Keratinocyte (primary cell): ENCODE data around the gene NKX2-4. TPM values are rescaled to one million over a fixed set of nuclear protein-coding genes. Genes with fewer than 3 reads are reported as not detected.

Experiments
- DNase-seq: peaks from one replicate; pipeline ENCODE4 v3.0.0-alpha.2; 2011; ENCODE audit warnings: low read depth, missing footprints, low spot score
- FAIRE-seq: peaks from 2 replicates; lab custom pipeline; 2011; peaks lifted over from hg19 to GRCh38; lab: Jason Lieb, UNC
- H2AFZ ChIP-seq: 2 replicates; pipeline ENCODE4 v1.6.0; 2012; ENCODE audit warnings: low read length, control low read depth, inconsistent platforms; ENCODE audit not compliant: control insufficient read depth
- H3K27ac ChIP-seq: 2 replicates; pipeline ENCODE4 v1.5.1; 2011; ENCODE audit warnings: low read length; ENCODE audit not compliant: control insufficient read depth, insufficient read depth
- H3K27me3 ChIP-seq: 3 replicates; pipeline ENCODE4 v1.6.0; 2011; ENCODE audit warnings: low read length; ENCODE audit not compliant: control insufficient read depth, insufficient read depth; ENCODE audit errors: extremely low read depth
- H3K36me3 ChIP-seq, 2 experiments: 2 replicates in 1 of 2; 3 replicates in 1 of 2; pipeline ENCODE4 v1.5.1; 2011; ENCODE audit warnings: low read length in 2 of 2, mild to moderate bottlenecking in 1 of 2; ENCODE audit not compliant: control insufficient read depth in 2 of 2, insufficient read depth in 2 of 2; ENCODE audit errors: extremely low read depth in 1 of 2
- H3K4me1 ChIP-seq: 3 replicates; pipeline ENCODE4 v1.5.1; 2011; ENCODE audit warnings: low read length; ENCODE audit not compliant: control insufficient read depth, insufficient read depth; ENCODE audit errors: extremely low read depth
- H3K4me2 ChIP-seq: 3 replicates; pipeline ENCODE4 v1.6.0; 2011; ENCODE audit warnings: low read depth, low read length; ENCODE audit not compliant: control insufficient read depth, insufficient read depth; ENCODE audit errors: extremely low read depth
- H3K4me3 ChIP-seq, 3 experiments: fragments of 200-600 bp in 1 of 3; sonication (generic) in 1 of 3; 2 replicates in 2 of 3; 3 replicates in 1 of 3; pipeline ENCODE4 v1.5.1; 2011 to 2016; ENCODE audit warnings: low read length in 3 of 3, mild to moderate bottlenecking in 3 of 3, control low read depth in 2 of 3, inconsistent platforms in 1 of 3, low read depth in 1 of 3, mixed read lengths in 1 of 3, mixed run types in 1 of 3, moderate library complexity in 1 of 3; ENCODE audit not compliant: control insufficient read depth in 2 of 3, insufficient read depth in 2 of 3; ENCODE audit errors: extremely low read depth in 1 of 3
- H3K79me2 ChIP-seq: 2 replicates; pipeline ENCODE4 v1.6.0; 2012; ENCODE audit warnings: low read length; ENCODE audit not compliant: control insufficient read depth, insufficient read depth
- H3K9ac ChIP-seq: 3 replicates; pipeline ENCODE4 v1.6.0; 2011; ENCODE audit warnings: low read length; ENCODE audit not compliant: control insufficient read depth, insufficient read depth; ENCODE audit errors: extremely low read depth
- H3K9me1 ChIP-seq: 3 replicates; pipeline ENCODE4 v1.6.0; 2011; ENCODE audit warnings: low read length; ENCODE audit not compliant: control insufficient read depth, insufficient read depth; ENCODE audit errors: extremely low read depth
- H3K9me3 ChIP-seq: 2 replicates; pipeline ENCODE4 v1.5.1; 2012; ENCODE audit warnings: low read depth, low read length; ENCODE audit not compliant: control insufficient read depth
- H4K20me1 ChIP-seq: 3 replicates; pipeline ENCODE4 v1.6.0; 2011; ENCODE audit warnings: low read length; ENCODE audit not compliant: control insufficient read depth, insufficient read depth; ENCODE audit errors: extremely low read depth
- EZH2 ChIP-seq: IDR thresholded peaks from one replicate; pipeline ENCODE4 v1.6.1; 2012; ENCODE audit warnings: inconsistent platforms, mild to moderate bottlenecking, low read length, moderate library complexity
- dilution Hi-C: fragments of 300-500 bp; cut with MboI; formaldehyde crosslinking; loops from one replicate; pipeline ENCODE4 v1.7.0; 2020; ENCODE audit warnings: low sequenced_read_pairs; ENCODE audit not compliant: extremely low pct_ligation_motif_present
- polyA plus RNA-seq, 5 experiments: library from polyadenylated mRNA; depleted of rRNA in 3 of 5; stranded (reverse) in 3 of 5; stranded (forward) in 1 of 5; unstranded in 1 of 5; fragments of >200 nt; gene quantifications; 1 replicate in 1 of 5; 2 replicates in 3 of 5; 3 replicates in 1 of 5; pipeline versions ENCODE4 v1.2.1 to v1.2.3, GENCODE V29; 2011 to 2012; ENCODE audit warnings: missing spikeins in 2 of 5, low read depth in 1 of 5, low replicate concordance in 1 of 5
- TF ChIP-seq, protein P1 (sequence below), 3 experiments: IDR thresholded peaks in 1 of 3; conservative IDR thresholded peaks in 1 of 3; optimal IDR thresholded peaks in 1 of 3; 2 replicates in 2 of 3; 3 replicates in 1 of 3; pipeline versions ENCODE3 to v1.5.1; 2011; ENCODE audit warnings: low read length in 3 of 3, mild to moderate bottlenecking in 3 of 3, moderate library complexity in 2 of 3, control low read depth in 1 of 3, inconsistent platforms in 1 of 3; ENCODE audit not compliant: insufficient read depth in 2 of 3; ENCODE audit errors: extremely low read depth in 1 of 3

The NKX2-4 gene
- polyA plus RNA-seq, 1 donor (not counting 4 experiments of a cell fraction or from before 2014, with no cell fraction given), result not detected

DNA sequence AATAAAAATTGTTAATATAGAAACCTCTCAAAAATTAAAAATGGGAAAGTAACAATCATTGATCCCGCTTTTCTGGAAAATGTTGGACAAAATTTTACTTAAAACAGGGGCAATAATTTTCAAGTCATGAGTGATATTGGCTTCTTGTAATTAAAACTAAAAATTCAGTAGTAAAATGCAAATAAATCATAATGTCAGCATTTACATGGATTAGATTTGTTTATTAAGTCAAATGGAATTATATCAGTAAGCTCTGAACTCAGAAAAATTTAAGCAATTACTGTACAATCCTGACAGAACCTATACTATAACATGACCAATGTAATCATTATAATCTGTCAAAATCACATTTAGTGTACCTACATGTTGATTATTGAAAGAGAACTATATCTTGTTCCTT, 39.9 kb upstream of the NKX2-4 start:
- TF ChIP-seq, protein P1, sequence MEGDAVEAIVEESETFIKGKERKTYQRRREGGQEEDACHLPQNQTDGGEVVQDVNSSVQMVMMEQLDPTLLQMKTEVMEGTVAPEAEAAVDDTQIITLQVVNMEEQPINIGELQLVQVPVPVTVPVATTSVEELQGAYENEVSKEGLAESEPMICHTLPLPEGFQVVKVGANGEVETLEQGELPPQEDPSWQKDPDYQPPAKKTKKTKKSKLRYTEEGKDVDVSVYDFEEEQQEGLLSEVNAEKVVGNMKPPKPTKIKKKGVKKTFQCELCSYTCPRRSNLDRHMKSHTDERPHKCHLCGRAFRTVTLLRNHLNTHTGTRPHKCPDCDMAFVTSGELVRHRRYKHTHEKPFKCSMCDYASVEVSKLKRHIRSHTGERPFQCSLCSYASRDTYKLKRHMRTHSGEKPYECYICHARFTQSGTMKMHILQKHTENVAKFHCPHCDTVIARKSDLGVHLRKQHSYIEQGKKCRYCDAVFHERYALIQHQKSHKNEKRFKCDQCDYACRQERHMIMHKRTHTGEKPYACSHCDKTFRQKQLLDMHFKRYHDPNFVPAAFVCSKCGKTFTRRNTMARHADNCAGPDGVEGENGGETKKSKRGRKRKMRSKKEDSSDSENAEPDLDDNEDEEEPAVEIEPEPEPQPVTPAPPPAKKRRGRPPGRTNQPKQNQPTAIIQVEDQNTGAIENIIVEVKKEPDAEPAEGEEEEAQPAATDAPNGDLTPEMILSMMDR (optimal IDR thresholded peaks at IDR 0.05 in 1 of 3, IDR thresholded peaks at IDR 0.05 in 1 of 3, conservative IDR thresholded peaks at IDR 0.05 in 1 of 3; ENCODE audit: extremely low read depth in 1 of 3, insufficient read depth in 2 of 3, low read length in 3 of 3), result no peak
- TF ChIP-seq EZH2, result no peak
- dilution Hi-C loops, result no loop called here
- Histone ChIP-seq H3K27me3 (no peaks in the 10 kb centered on the region), H3K9ac (no peak overlapping the region), H3K4me3 (no peak overlapping the region), H3K4me2 (no peak overlapping the region), H3K9me3 (no peaks in the 10 kb centered on the region), H3K36me3 (no peaks in the 10 kb centered on the region), H3K79me2 (no peaks in the 10 kb centered on the region), H2AFZ (no peak overlapping the region), H4K20me1 (no peaks in the 10 kb centered on the region), H3K9me1 (no peaks in the 10 kb centered on the region), H3K4me1 (peaks cover 17% of the 10 kb centered on the region), H3K27ac (no peak overlapping the region)
- no peak for DNase-seq
- no peak for FAIRE-seq

DNA sequence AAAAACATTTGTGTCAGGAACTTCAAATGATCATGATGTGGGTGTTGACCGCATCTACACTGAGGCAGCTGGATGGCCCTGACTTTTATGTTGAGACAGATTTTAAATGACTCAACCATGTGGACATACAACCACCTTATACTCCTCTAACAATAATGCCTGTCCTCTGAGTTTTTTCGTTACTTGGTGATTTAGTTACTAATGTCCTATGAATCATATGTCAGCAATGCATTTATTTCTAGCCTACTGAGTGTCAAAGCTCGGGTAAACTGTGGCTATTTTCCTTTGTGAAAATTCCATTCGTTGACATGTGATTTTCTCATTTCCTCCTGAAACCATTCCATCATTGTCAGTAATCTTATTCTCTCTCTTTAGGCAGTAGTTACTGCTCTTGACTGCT, 38.9 kb upstream of the NKX2-4 start:
- Histone ChIP-seq H4K20me1 (no peaks in the 10 kb centered on the region), H3K4me2 (no peak overlapping the region), H2AFZ (no peak overlapping the region), H3K4me1 (peaks cover 17% of the 10 kb centered on the region), H3K9me3 (no peaks in the 10 kb centered on the region), H3K79me2 (no peaks in the 10 kb centered on the region), H3K27me3 (no peaks in the 10 kb centered on the region), H3K27ac (no peak overlapping the region), H3K9me1 (no peaks in the 10 kb centered on the region), H3K9ac (no peak overlapping the region), H3K4me3 (no peak overlapping the region), H3K36me3 (no peaks in the 10 kb centered on the region)
- TF ChIP-seq EZH2, result no peak
- TF ChIP-seq, protein P1 (optimal IDR thresholded peaks at IDR 0.05 in 1 of 3, IDR thresholded peaks at IDR 0.05 in 1 of 3, conservative IDR thresholded peaks at IDR 0.05 in 1 of 3; ENCODE audit: extremely low read depth in 1 of 3, insufficient read depth in 2 of 3, low read length in 3 of 3), result no peak
- FAIRE-seq, result peak; percentile 76
- DNase-seq, result peak; percentile 40
- dilution Hi-C loops, result no loop called here
